ENCODE measurements around the gene COLEC12. TPM values are rescaled to one million over a fixed set of nuclear protein-coding genes. Genes with fewer than 3 reads are reported as not detected.

COLEC12 gene
- total RNA-seq, 4 donors from 2014 or later: 1.4 to 12.2 (median 4.0) TPM

GRCh38 chr18:374721-375168 is 125.8 kb downstream of the COLEC12 start:
- Histone ChIP-seq H3K9me3 (no peaks in the 10 kb centered on the region), H3K27me3 (no peaks in the 10 kb centered on the region), H3K4me1 (peaks cover 7 to 56% (median 18%) of the 10 kb centered on the region in 3 donors), H3K27ac (peak overlapping the region in 2 of 4 donors; percentile 28 to 52), H3K36me3 (no peaks in the 10 kb centered on the region), H3K4me3 (no peak overlapping the region)
- WGBS, 2 donors: 73 to 80% methylated on average over 3 to 4 of the region's 4 CpGs
- TF ChIP-seq CTCF (IDR thresholded peaks at IDR 0.05): no peak
- TF ChIP-seq POLR2A (IDR thresholded peaks at IDR 0.05): no peak
- intact Hi-C loops (cut with DNase I): no loop called here
- no peak for DNase-seq

- no peak overlapping the region for H3K27ac ChIP-seq
- H3K27me3 ChIP-seq: no peaks in the 10 kb centered on the region
- H3K4me3 ChIP-seq: no peak overlapping the region
- H3K4me1 ChIP-seq: peaks cover 7 to 56% (median 18%) of the 10 kb centered on the region in 3 donors
- no peak for DNase-seq
- no peaks in the 10 kb centered on the region for H3K36me3 ChIP-seq
- WGBS, 2 donors: 86 to 93% methylated on average over 5 of the region's 5 CpGs
- intact Hi-C loops (cut with DNase I): no loop called here
- H3K9me3 ChIP-seq: no peaks in the 10 kb centered on the region
- TF ChIP-seq CTCF (IDR thresholded peaks at IDR 0.05): no peak
- no peak for TF ChIP-seq POLR2A (IDR thresholded peaks at IDR 0.05)
These were observed 126.7 kb downstream of the COLEC12 start for GRCh38 chr18:373780-374179.

- peaks cover 3 to 37% (median 8%) of the 10 kb centered on the region in 3 donors for H3K4me1 ChIP-seq
- no peaks in the 10 kb centered on the region for H3K36me3 ChIP-seq
- no peak for DNase-seq
- WGBS, 2 donors: 49 to 56% methylated on average over 7 of the region's 7 CpGs
- TF ChIP-seq POLR2A (IDR thresholded peaks at IDR 0.05): no peak
- no peak for TF ChIP-seq CTCF (IDR thresholded peaks at IDR 0.05)
- H3K27me3 ChIP-seq: no peaks in the 10 kb centered on the region
- intact Hi-C loops (cut with DNase I): no loop called here
- peak overlapping the region in 2 of 4 donors; percentile 14 to 55 for H3K27ac ChIP-seq
- H3K9me3 ChIP-seq: no peaks in the 10 kb centered on the region
- H3K4me3 ChIP-seq: no peak overlapping the region
These were observed 128.9 kb downstream of the COLEC12 start for GRCh38 chr18:371609-371982.

GRCh38 chr18:370751-371608 is 129.5 kb downstream of the COLEC12 start:
- Histone ChIP-seq H3K4me1 (peaks cover 3 to 31% (median 6%) of the 10 kb centered on the region in 3 donors), H3K9me3 (no peaks in the 10 kb centered on the region), H3K4me3 (no peak overlapping the region), H3K36me3 (no peaks in the 10 kb centered on the region), H3K27me3 (no peaks in the 10 kb centered on the region), H3K27ac (peak overlapping the region in 2 of 4 donors; percentile 47 to 55)
- no peak for DNase-seq
- intact Hi-C loops (cut with DNase I): no loop called here
- TF ChIP-seq CTCF (IDR thresholded peaks at IDR 0.05): no peak
- no peak for TF ChIP-seq POLR2A (IDR thresholded peaks at IDR 0.05)
- 20 to 24% methylated on average over 2 to 5 of the region's 5 CpGs for WGBS, 2 donors

- 68 to 75% methylated on average over 11 of the region's 11 CpGs for WGBS, 2 donors
- TF ChIP-seq CTCF (IDR thresholded peaks at IDR 0.05) (no peak), POLR2A (IDR thresholded peaks at IDR 0.05) (no peak)
- no peaks in the 10 kb centered on the region for H3K9me3 ChIP-seq
- no peaks in the 10 kb centered on the region for H3K27me3 ChIP-seq
- DNase-seq: no peak
- intact Hi-C loops (cut with DNase I): no loop called here
- peaks cover 0 to 19% (median 6%) of the 10 kb centered on the region in 3 donors for H3K4me1 ChIP-seq
- H3K4me3 ChIP-seq: no peak overlapping the region
- H3K36me3 ChIP-seq: no peaks in the 10 kb centered on the region
- no peak overlapping the region for H3K27ac ChIP-seq
These were observed 131.1 kb downstream of the COLEC12 start for GRCh38 chr18:369224-370015.
